SK-N-SH treated with all-trans-retinoic acid at 6 μM for 48 hours (cell line): ENCODE measurements around the gene CCL5.

Experiments
- ATAC-seq: fragments of 200-7000 bp; cut with Tn5 transposase; 3 replicates; pipeline ENCODE4 v1.9.1; 2020; ENCODE audit warnings: mild to moderate bottlenecking, moderate library complexity
- ARNTL ChIP-seq: fragments of 450-650 bp; formaldehyde crosslinking; IDR thresholded peaks from 2 replicates; pipeline ENCODE4 v1.5.0; 2020; ENCODE audit warnings: low read depth, mild to moderate bottlenecking, moderate library complexity, borderline replicate concordance
- BACH2 ChIP-seq: fragments of 250-450 bp; sonication (Bioruptor Pico); IDR thresholded peaks from 2 replicates; pipeline ENCODE4 v1.9.0; 2021; ENCODE audit warnings: mild to moderate bottlenecking, borderline replicate concordance
- CSDC2 ChIP-seq: fragments of 250-450 bp; sonication (Bioruptor Pico); IDR thresholded peaks from 2 replicates; pipeline ENCODE4 v1.5.0; 2020; ENCODE audit warnings: mild to moderate bottlenecking, moderate library complexity
- ESRRG ChIP-seq: fragments of 250-450 bp; sonication (Bioruptor Pico); IDR thresholded peaks from 2 replicates; pipeline ENCODE4 v1.6.1; 2021; ENCODE audit warnings: mild to moderate bottlenecking
- GLIS3 ChIP-seq: fragments of 250-450 bp; sonication (Bioruptor Pico); IDR thresholded peaks from 2 replicates; pipeline ENCODE4 v1.5.0; 2020; ENCODE audit warnings: mild to moderate bottlenecking, moderate library complexity
- PATZ1 ChIP-seq: fragments of 250-450 bp; sonication (Bioruptor Pico); IDR thresholded peaks from 2 replicates; pipeline ENCODE4 v1.8.0; 2020; ENCODE audit warnings: mild to moderate bottlenecking, moderate library complexity, borderline replicate concordance
- POU6F1 ChIP-seq: fragments of 250-450 bp; sonication (Bioruptor Pico); IDR thresholded peaks from 2 replicates; pipeline ENCODE4 v1.8.0; 2021; ENCODE audit warnings: low read depth, mild to moderate bottlenecking, moderate library complexity, borderline replicate concordance
- PPARA ChIP-seq: fragments of 250-450 bp; sonication (Bioruptor Pico); IDR thresholded peaks from 2 replicates; pipeline ENCODE4 v1.5.0; 2020; ENCODE audit warnings: mild to moderate bottlenecking, borderline replicate concordance
- RARB ChIP-seq: fragments of 250-450 bp; sonication (Bioruptor Pico); IDR thresholded peaks from 2 replicates; pipeline ENCODE4 v1.8.0; 2021; ENCODE audit warnings: mild to moderate bottlenecking, moderate library complexity
- SNAI2 ChIP-seq: fragments of 250-450 bp; sonication (Bioruptor Pico); IDR thresholded peaks from 2 replicates; pipeline ENCODE4 v1.5.0; 2020; ENCODE audit warnings: mild to moderate bottlenecking, moderate library complexity
- TCF4 ChIP-seq: fragments of 250-450 bp; sonication (Bioruptor Pico); IDR thresholded peaks from 2 replicates; pipeline ENCODE4 v1.8.0; 2021; ENCODE audit warnings: mild to moderate bottlenecking, moderate library complexity, borderline replicate concordance
- ZFP3 ChIP-seq: fragments of 250-450 bp; sonication (Bioruptor Pico); IDR thresholded peaks from 2 replicates; pipeline ENCODE4 v1.5.0; 2020; ENCODE audit warnings: mild to moderate bottlenecking, moderate library complexity
- ZFP30 ChIP-seq: fragments of 450-650 bp; formaldehyde crosslinking; IDR thresholded peaks from 2 replicates; pipeline ENCODE4 v1.5.0; 2022; ENCODE audit warnings: mild to moderate bottlenecking, moderate library complexity
- ZNF565 ChIP-seq: fragments of 450-650 bp; formaldehyde crosslinking; conservative IDR thresholded peaks from 2 replicates; pipeline ENCODE4 v1.5.0; 2020; ENCODE audit warnings: low read depth, mild to moderate bottlenecking, moderate library complexity
- ZNF70 ChIP-seq: fragments of 450-650 bp; formaldehyde crosslinking; IDR thresholded peaks from 2 replicates; pipeline ENCODE4 v1.5.0; 2020; ENCODE audit warnings: mild to moderate bottlenecking, moderate library complexity
- ZNF8 ChIP-seq: fragments of 450-650 bp; formaldehyde crosslinking; IDR thresholded peaks from 2 replicates; pipeline ENCODE4 v1.5.0; 2020; ENCODE audit warnings: mild to moderate bottlenecking, moderate library complexity
- TF ChIP-seq, protein P1 (sequence below): fragments of 250-450 bp; sonication (Bioruptor Pico); IDR thresholded peaks from 2 replicates; pipeline ENCODE4 v1.5.1; 2020; ENCODE audit warnings: low read depth, mild to moderate bottlenecking, moderate library complexity
- TF ChIP-seq, protein P2 (sequence below): fragments of 250-450 bp; sonication (Bioruptor Pico); IDR thresholded peaks from 2 replicates; pipeline ENCODE4 v1.5.0; 2020; ENCODE audit warnings: mild to moderate bottlenecking, moderate library complexity
- TF ChIP-seq, protein P3 (sequence below): fragments of 250-450 bp; sonication (Bioruptor Pico); IDR thresholded peaks from 2 replicates; pipeline ENCODE4 v1.5.1; 2021; ENCODE audit warnings: mild to moderate bottlenecking, moderate library complexity

The CCL5 gene

GRCh38 chr17:35879773-35880654 is at the start of gene CCL5:
Gene CCL5 (minus strand): TSS chr17:35880360.
- no peak for ATAC-seq
- TF ChIP-seq ZNF8 (CRISPR knock-in tag) (no peak), RARB (no peak), TCF4 (CRISPR knock-in tag) (no peak)

DNA sequence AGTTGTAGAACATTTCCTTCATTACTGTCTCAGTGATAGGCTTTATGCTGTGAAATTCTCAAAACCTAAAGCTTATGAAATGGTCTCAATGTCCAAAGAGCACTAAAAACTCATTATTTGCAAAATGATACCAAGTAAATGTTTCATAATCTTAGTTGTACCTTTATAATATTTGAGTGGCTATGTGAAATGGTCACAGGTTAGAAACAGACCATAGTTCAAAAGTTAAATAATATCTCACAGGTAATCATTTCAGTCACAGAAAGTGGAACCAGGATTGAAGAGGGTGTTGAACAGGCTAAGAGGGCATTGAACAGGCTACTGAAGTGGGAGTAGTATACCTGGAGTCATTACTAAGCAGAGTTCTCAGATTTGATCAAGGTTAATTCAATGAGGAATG is 47.6 kb upstream of the CCL5 start:
- no peak for TF ChIP-seq TCF4 (CRISPR knock-in tag)
- no peak for TF ChIP-seq SNAI2 (CRISPR knock-in tag)
- no peak for TF ChIP-seq ZFP30 (CRISPR knock-in tag)
- no peak for TF ChIP-seq ESRRG (CRISPR knock-in tag)
- TF ChIP-seq ZNF565: no peak
- no peak for TF ChIP-seq PATZ1 (CRISPR knock-in tag)
- no peak for TF ChIP-seq GLIS3
- TF ChIP-seq, protein P1, sequence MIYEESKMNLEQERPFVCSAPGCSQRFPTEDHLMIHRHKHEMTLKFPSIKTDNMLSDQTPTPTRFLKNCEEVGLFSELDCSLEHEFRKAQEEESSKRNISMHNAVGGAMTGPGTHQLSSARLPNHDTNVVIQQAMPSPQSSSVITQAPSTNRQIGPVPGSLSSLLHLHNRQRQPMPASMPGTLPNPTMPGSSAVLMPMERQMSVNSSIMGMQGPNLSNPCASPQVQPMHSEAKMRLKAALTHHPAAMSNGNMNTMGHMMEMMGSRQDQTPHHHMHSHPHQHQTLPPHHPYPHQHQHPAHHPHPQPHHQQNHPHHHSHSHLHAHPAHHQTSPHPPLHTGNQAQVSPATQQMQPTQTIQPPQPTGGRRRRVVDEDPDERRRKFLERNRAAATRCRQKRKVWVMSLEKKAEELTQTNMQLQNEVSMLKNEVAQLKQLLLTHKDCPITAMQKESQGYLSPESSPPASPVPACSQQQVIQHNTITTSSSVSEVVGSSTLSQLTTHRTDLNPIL (CRISPR knock-in tag): no peak
- no peak for TF ChIP-seq RARB
- TF ChIP-seq BACH2: no peak
- TF ChIP-seq ZFP3 (CRISPR knock-in tag): no peak
- TF ChIP-seq, protein P2, sequence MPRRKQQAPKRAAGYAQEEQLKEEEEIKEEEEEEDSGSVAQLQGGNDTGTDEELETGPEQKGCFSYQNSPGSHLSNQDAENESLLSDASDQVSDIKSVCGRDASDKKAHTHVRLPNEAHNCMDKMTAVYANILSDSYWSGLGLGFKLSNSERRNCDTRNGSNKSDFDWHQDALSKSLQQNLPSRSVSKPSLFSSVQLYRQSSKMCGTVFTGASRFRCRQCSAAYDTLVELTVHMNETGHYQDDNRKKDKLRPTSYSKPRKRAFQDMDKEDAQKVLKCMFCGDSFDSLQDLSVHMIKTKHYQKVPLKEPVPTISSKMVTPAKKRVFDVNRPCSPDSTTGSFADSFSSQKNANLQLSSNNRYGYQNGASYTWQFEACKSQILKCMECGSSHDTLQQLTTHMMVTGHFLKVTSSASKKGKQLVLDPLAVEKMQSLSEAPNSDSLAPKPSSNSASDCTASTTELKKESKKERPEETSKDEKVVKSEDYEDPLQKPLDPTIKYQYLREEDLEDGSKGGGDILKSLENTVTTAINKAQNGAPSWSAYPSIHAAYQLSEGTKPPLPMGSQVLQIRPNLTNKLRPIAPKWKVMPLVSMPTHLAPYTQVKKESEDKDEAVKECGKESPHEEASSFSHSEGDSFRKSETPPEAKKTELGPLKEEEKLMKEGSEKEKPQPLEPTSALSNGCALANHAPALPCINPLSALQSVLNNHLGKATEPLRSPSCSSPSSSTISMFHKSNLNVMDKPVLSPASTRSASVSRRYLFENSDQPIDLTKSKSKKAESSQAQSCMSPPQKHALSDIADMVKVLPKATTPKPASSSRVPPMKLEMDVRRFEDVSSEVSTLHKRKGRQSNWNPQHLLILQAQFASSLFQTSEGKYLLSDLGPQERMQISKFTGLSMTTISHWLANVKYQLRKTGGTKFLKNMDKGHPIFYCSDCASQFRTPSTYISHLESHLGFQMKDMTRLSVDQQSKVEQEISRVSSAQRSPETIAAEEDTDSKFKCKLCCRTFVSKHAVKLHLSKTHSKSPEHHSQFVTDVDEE (CRISPR knock-in tag): no peak
- TF ChIP-seq CSDC2: no peak
- no peak for TF ChIP-seq POU6F1 (CRISPR knock-in tag)
- TF ChIP-seq, protein P3, sequence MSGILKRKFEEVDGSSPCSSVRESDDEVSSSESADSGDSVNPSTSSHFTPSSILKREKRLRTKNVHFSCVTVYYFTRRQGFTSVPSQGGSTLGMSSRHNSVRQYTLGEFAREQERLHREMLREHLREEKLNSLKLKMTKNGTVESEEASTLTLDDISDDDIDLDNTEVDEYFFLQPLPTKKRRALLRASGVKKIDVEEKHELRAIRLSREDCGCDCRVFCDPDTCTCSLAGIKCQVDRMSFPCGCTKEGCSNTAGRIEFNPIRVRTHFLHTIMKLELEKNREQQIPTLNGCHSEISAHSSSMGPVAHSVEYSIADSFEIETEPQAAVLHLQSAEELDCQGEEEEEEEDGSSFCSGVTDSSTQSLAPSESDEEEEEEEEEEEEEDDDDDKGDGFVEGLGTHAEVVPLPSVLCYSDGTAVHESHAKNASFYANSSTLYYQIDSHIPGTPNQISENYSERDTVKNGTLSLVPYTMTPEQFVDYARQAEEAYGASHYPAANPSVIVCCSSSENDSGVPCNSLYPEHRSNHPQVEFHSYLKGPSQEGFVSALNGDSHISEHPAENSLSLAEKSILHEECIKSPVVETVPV (CRISPR knock-in tag): no peak
- ATAC-seq: no peak

GRCh38 chr17:35923609-35924114 is 43.5 kb upstream of the CCL5 start:
- ATAC-seq: no peak
- no peak for TF ChIP-seq ZNF8 (CRISPR knock-in tag)
- no peak for TF ChIP-seq POU6F1 (CRISPR knock-in tag)
- TF ChIP-seq PPARA: no peak
- TF ChIP-seq SNAI2 (CRISPR knock-in tag): no peak
- no peak for TF ChIP-seq ZFP3 (CRISPR knock-in tag)
- TF ChIP-seq CSDC2: no peak
- no peak for TF ChIP-seq ZNF70 (CRISPR knock-in tag)
- TF ChIP-seq ZNF565: no peak
- TF ChIP-seq ESRRG (CRISPR knock-in tag): no peak
- TF ChIP-seq ARNTL: no peak
- TF ChIP-seq, protein P2 (CRISPR knock-in tag): no peak
- TF ChIP-seq, protein P1 (CRISPR knock-in tag): no peak
- TF ChIP-seq BACH2: no peak
